Mesenchymal stem cell (in vitro differentiated cells and primary cell): ENCODE data around the gene SUGCT.
"Not testable (repeated sequence)": the region's sequence is repeated elsewhere in the genome, so short reads cannot be mapped to it uniquely, and the experiment has no call there.

Source experiments
- DNase-seq: peaks from one replicate; pipeline ENCODE4 v3.0.0-alpha.2; 2013
- H2AFZ ChIP-seq: one replicate; pipeline ENCODE4 v1.6.1; 2013; ENCODE audit warnings: low read depth, mild to moderate bottlenecking, control low read depth, inconsistent platforms, low read length, moderate library complexity
- H2AK5ac ChIP-seq: 2 replicates; pipeline ENCODE4 v1.6.1; 2013; ENCODE audit warnings: low read length, moderate library complexity, mild to moderate bottlenecking, inconsistent platforms; ENCODE audit not compliant: severe bottlenecking
- H2BK120ac ChIP-seq: one replicate; pipeline ENCODE4 v1.6.1; 2013; ENCODE audit warnings: low read depth, mild to moderate bottlenecking, inconsistent platforms, low read length, moderate library complexity
- H2BK12ac ChIP-seq, 2 experiments: one replicate each; pipeline ENCODE4 v1.6.1; 2013; ENCODE audit warnings: inconsistent platforms in 2 of 2, low read length in 2 of 2, mild to moderate bottlenecking in 2 of 2, moderate library complexity in 2 of 2, control low read depth in 1 of 2
- H2BK15ac ChIP-seq: one replicate; pipeline ENCODE4 v1.6.1; 2013; ENCODE audit warnings: mild to moderate bottlenecking, low read depth, inconsistent platforms; ENCODE audit not compliant: poor library complexity, severe bottlenecking
- H2BK5ac ChIP-seq: 2 replicates; pipeline ENCODE4 v1.6.1; 2013; ENCODE audit warnings: low read depth, mild to moderate bottlenecking, low read length, control low read depth, inconsistent platforms; ENCODE audit not compliant: poor library complexity, severe bottlenecking
- H3K14ac ChIP-seq, 2 experiments: one replicate each; pipeline ENCODE4 v1.6.1; 2013; ENCODE audit warnings: inconsistent platforms in 2 of 2, low read length in 2 of 2, control low read depth in 1 of 2, mild to moderate bottlenecking in 1 of 2, moderate library complexity in 1 of 2
- H3K18ac ChIP-seq, 2 experiments: one replicate each; pipeline ENCODE4 v1.6.1; 2013; ENCODE audit warnings: inconsistent platforms in 2 of 2, low read length in 2 of 2, control low read depth in 1 of 2, low read depth in 1 of 2, mild to moderate bottlenecking in 1 of 2
- H3K23ac ChIP-seq, 2 experiments: one replicate each; pipeline ENCODE4 v1.6.1; 2013; ENCODE audit warnings: inconsistent platforms in 2 of 2, low read length in 2 of 2, mild to moderate bottlenecking in 2 of 2, moderate library complexity in 2 of 2, control low read depth in 1 of 2
- H3K27ac ChIP-seq: 2 replicates; pipeline ENCODE4 v1.5.1; 2013; ENCODE audit warnings: mild to moderate bottlenecking, moderate library complexity, low read length, control low read depth, inconsistent platforms; ENCODE audit not compliant: poor library complexity, severe bottlenecking
- H3K27me3 ChIP-seq, 2 experiments: 2 replicates each; pipeline versions ENCODE4 v1.6.1 to v1.7.0; 2013; ENCODE audit warnings: low read length in 2 of 2, mild to moderate bottlenecking in 2 of 2, moderate library complexity in 2 of 2, control low read depth in 1 of 2, inconsistent platforms in 1 of 2; ENCODE audit not compliant: control insufficient read depth in 1 of 2, insufficient read depth in 1 of 2
- H3K36me3 ChIP-seq, 2 experiments: 2 replicates each; pipeline versions ENCODE4 v1.6.1 to v1.7.0; 2013; ENCODE audit warnings: low read length in 2 of 2, control low read depth in 1 of 2, inconsistent platforms in 1 of 2, low read depth in 1 of 2, mild to moderate bottlenecking in 1 of 2; ENCODE audit not compliant: insufficient read depth in 2 of 2, control insufficient read depth in 1 of 2
- H3K4ac ChIP-seq, 2 experiments: one replicate each; pipeline ENCODE4 v1.6.1; 2013; ENCODE audit warnings: inconsistent platforms in 2 of 2, low read length in 2 of 2, mild to moderate bottlenecking in 2 of 2, moderate library complexity in 2 of 2, control low read depth in 1 of 2, low read depth in 1 of 2
- H3K4me1 ChIP-seq: 2 replicates; pipeline ENCODE4 v1.6.1; 2013; ENCODE audit warnings: low read depth, low read length, control low read depth; ENCODE audit not compliant: control insufficient read depth, insufficient read depth
- H3K4me2 ChIP-seq: 2 replicates; pipeline ENCODE4 v1.6.1; 2013; ENCODE audit warnings: low read length, mild to moderate bottlenecking, inconsistent platforms; ENCODE audit not compliant: poor library complexity, severe bottlenecking
- H3K4me3 ChIP-seq, 2 experiments: 2 replicates each; pipeline versions ENCODE4 v1.5.1 to v1.7.0; 2013; ENCODE audit warnings: low read length in 2 of 2, mild to moderate bottlenecking in 2 of 2, control low read depth in 1 of 2, low read depth in 1 of 2; ENCODE audit not compliant: insufficient read depth in 1 of 2
- H3K79me1 ChIP-seq: replicated peaks from 2 replicates; pipeline ENCODE4 v1.6.1; 2013; ENCODE audit warnings: mild to moderate bottlenecking, control low read depth, low read length, inconsistent platforms; ENCODE audit not compliant: poor library complexity, severe bottlenecking
- H3K9ac ChIP-seq: 2 replicates; pipeline ENCODE4 v1.7.0; 2013; ENCODE audit warnings: mild to moderate bottlenecking, low read length, moderate library complexity
- H3K9me3 ChIP-seq: 2 replicates; pipeline ENCODE4 v1.7.0; 2013; ENCODE audit warnings: mild to moderate bottlenecking, low read length; ENCODE audit not compliant: control insufficient read depth
- H4K8ac ChIP-seq: one replicate; pipeline ENCODE4 v1.6.1; 2013; ENCODE audit warnings: inconsistent platforms, mild to moderate bottlenecking, low read length, moderate library complexity
- H4K91ac ChIP-seq: one replicate; pipeline ENCODE4 v1.6.1; 2013; ENCODE audit warnings: mild to moderate bottlenecking, low read length, inconsistent platforms
- WGBS: methylation state at CpG from one replicate; pipeline ENCODE4 v1.1.7; 2013; ENCODE audit warnings: mixed read lengths; 5-methylcytosine and 5-hydroxymethylcytosine counted together

Gene SUGCT

DNA sequence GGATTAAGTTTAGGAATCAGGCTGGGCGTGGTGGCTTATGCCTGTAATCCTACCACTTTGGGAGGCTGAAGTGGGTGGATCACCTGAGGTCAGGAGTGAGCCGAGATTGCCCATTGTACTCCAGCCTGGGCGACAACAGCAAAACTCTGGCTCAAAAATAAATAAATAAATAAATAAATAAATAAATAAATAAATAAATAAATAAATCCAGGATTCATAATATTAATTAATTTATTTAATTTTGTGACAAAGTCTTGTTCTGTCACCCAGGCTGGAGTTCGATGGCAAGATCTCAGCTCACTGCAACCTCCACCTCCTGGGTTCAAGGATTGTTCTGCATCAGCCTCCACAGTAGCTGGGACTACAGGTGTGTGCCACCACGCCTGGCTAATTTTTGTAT, 4.2 kb downstream of the SUGCT start:
- Histone ChIP-seq H3K27me3 (no peaks in the 10 kb centered on the region), H3K36me3 (no peaks in the 10 kb centered on the region), H4K91ac (no peak overlapping the region), H3K4ac (no peak overlapping the region), H2BK5ac (no peak overlapping the region), H2BK12ac (no peak overlapping the region), H3K27ac (no peak overlapping the region), H3K9me3 (no peaks in the 10 kb centered on the region), H2AK5ac (no peak overlapping the region), H3K9ac (no peak overlapping the region), H3K4me1 (peaks cover 1% of the 10 kb centered on the region), H3K18ac (no peak overlapping the region), H2BK15ac (no peak overlapping the region), H3K23ac (no peak overlapping the region), H3K14ac (no peak overlapping the region), H2BK120ac (no peak overlapping the region), H3K4me3 (no peak overlapping the region), H3K79me1 (peaks cover 9% of the 10 kb centered on the region), H3K4me2 (no peak overlapping the region), H4K8ac (no peak overlapping the region), H2AFZ (no peak overlapping the region)
- DNase-seq: no peak
- 98% methylated on average over 3 of the region's 5 CpGs for WGBS

DNA sequence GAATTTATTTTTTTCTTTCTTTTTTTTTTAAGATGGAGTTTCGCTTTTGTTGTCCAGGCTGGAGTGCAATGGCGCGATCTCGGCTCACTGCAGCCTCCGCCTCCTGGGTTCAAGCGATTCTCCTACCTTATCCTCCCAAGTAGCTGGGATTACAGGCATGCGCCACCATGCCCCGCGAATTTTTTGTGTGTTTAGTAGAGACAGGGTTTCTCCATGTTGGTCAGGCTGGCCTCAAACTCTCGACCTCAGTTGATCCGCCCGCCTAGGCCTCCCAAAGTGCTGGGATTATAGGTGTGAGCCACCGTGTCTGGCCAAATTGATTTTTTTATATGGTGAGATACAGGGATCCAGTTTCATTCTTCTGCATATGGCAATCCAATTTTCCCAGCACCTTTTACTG, 5.1 kb downstream of the SUGCT start:
- not testable (repeated sequence) for H3K27me3 ChIP-seq, H3K4me3 ChIP-seq, H3K9me3 ChIP-seq

DNA sequence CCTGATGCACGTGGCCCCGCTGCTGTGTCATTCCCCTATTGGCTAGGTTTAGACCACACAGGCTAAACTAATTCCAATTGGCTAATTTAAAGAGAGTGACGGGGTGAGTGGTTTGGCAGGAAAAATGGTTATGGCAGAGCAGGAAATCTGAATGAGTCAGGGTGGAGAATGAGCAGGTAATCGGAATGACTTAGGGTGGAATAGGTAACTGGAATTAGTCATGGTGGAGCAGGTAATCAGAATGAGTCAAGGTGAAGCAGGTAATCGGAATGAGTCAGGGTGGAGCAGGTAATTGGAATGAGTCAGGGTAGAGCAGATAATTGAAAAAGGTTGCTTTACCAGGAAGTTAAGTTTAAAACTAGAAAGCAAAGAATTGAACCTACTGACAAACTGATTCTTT, 7.1 kb downstream of the SUGCT start:
- not testable (repeated sequence) for H3K23ac ChIP-seq, H4K8ac ChIP-seq, H2BK15ac ChIP-seq, H2AFZ ChIP-seq, H3K4me3 ChIP-seq, H3K36me3 ChIP-seq, H2AK5ac ChIP-seq, H3K9ac ChIP-seq, H2BK5ac ChIP-seq, H2BK12ac ChIP-seq, H2BK120ac ChIP-seq, H3K27me3 ChIP-seq, H3K4me2 ChIP-seq, H4K91ac ChIP-seq, H3K14ac ChIP-seq, H3K27ac ChIP-seq, DNase-seq, H3K79me1 ChIP-seq, H3K18ac ChIP-seq, H3K9me3 ChIP-seq, H3K4ac ChIP-seq, H3K4me1 ChIP-seq
- 87% methylated on average over 5 of the region's 5 CpGs for WGBS

More for the DNA sequence above, 5.1 kb downstream of the SUGCT start:
- not testable (repeated sequence) for H3K27ac ChIP-seq, H2BK5ac ChIP-seq, H3K79me1 ChIP-seq, H3K14ac ChIP-seq, H2BK120ac ChIP-seq, H3K9ac ChIP-seq, H4K91ac ChIP-seq, DNase-seq, H2BK15ac ChIP-seq, H3K23ac ChIP-seq, H2AFZ ChIP-seq, H2AK5ac ChIP-seq, H3K4me1 ChIP-seq, H4K8ac ChIP-seq, H3K4me2 ChIP-seq, H3K36me3 ChIP-seq, H3K4ac ChIP-seq, H2BK12ac ChIP-seq, H3K18ac ChIP-seq
- WGBS: 94% methylated on average over 11 of the region's 13 CpGs

DNA sequence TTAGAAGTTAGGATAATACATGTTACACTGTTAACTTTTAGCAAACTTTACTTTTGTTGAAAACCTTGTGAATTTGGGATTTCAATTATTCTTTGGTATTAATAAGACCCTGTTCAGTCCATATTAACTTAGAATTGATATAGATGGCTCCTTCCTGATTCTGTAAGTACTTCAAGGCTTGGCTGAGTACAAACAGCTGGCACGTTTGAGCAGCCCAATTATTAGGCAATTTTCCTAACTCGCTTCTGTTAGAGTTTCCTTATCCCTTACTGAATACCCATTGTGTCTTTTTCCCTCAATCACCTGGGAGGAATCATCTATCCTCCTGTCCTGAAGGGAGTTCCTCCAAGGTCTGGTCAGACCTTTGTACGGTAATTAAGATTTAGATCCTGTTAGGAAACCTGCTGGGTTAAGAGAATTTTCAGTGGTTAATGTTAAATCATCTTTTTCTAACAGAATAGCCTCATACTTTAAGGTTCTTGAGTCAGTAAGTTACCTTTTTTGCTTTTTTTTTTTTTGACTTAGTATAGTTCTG, 10.9 kb downstream of the SUGCT start:
- not testable (repeated sequence) for H3K18ac ChIP-seq, H3K4ac ChIP-seq, H3K23ac ChIP-seq, H2BK5ac ChIP-seq, H2AK5ac ChIP-seq, DNase-seq, H4K8ac ChIP-seq, H2AFZ ChIP-seq, H3K27me3 ChIP-seq, H3K4me1 ChIP-seq, H3K9me3 ChIP-seq, H4K91ac ChIP-seq, H3K27ac ChIP-seq, H3K79me1 ChIP-seq, H2BK12ac ChIP-seq, H3K14ac ChIP-seq, H3K36me3 ChIP-seq, H3K4me2 ChIP-seq, H2BK120ac ChIP-seq, H3K9ac ChIP-seq, H2BK15ac ChIP-seq, H3K4me3 ChIP-seq
- WGBS: 81% methylated on average over 2 of the region's 3 CpGs
